Fibroblast of lung (primary cell): ENCODE results near the gene NPHS2. TPM values are rescaled to one million over a fixed set of nuclear protein-coding genes. Genes with fewer than 3 reads are reported as not detected.

Experiments used
- DNase-seq, 2 donors: peaks; one replicate each; pipeline versions ENCODE4 v3.0.0 to v3.0.0-alpha.2; 2010; ENCODE audit warnings: low read depth in 2 of 2
- H2AFZ ChIP-seq: 2 replicates; pipeline ENCODE4 v1.5.1; 2012; ENCODE audit warnings: low read length, control low read depth, inconsistent platforms
- H3K27ac ChIP-seq: 2 replicates; pipeline ENCODE4 v1.5.1; 2011; ENCODE audit warnings: low read length, control low read depth; ENCODE audit not compliant: insufficient read depth
- H3K27me3 ChIP-seq: 2 replicates; pipeline ENCODE4 v1.5.1; 2011; ENCODE audit warnings: mild to moderate bottlenecking, low read length; ENCODE audit not compliant: control insufficient read depth, insufficient read depth
- H3K36me3 ChIP-seq: 2 replicates; pipeline ENCODE4 v1.5.1; 2011; ENCODE audit warnings: low read length; ENCODE audit not compliant: control insufficient read depth, insufficient read depth
- H3K4me1 ChIP-seq: 2 replicates; pipeline ENCODE4 v1.5.1; 2011; ENCODE audit warnings: low read length; ENCODE audit not compliant: control insufficient read depth, insufficient read depth; ENCODE audit errors: extremely low read depth
- H3K4me2 ChIP-seq: 2 replicates; pipeline ENCODE4 v1.5.1; 2011; ENCODE audit warnings: low read length, control low read depth; ENCODE audit not compliant: insufficient read depth; ENCODE audit errors: extremely low read depth
- H3K4me3 ChIP-seq, 4 experiments: fragments of 200-600 bp in 1 of 4; sonication (generic) in 1 of 4; replicated peaks in 1 of 4; 2 replicates each; pipeline ENCODE4 v1.5.1; 2011 to 2016; ENCODE audit warnings: low read length in 4 of 4, low read depth in 3 of 4, mild to moderate bottlenecking in 3 of 4, control low read depth in 2 of 4, inconsistent platforms in 1 of 4, mixed read lengths in 1 of 4; ENCODE audit not compliant: insufficient read depth in 1 of 4; ENCODE audit errors: control extremely low read depth in 1 of 4
- H3K79me2 ChIP-seq: 2 replicates; pipeline ENCODE4 v1.5.1; 2012; ENCODE audit warnings: mild to moderate bottlenecking, low read length, inconsistent platforms; ENCODE audit not compliant: control insufficient read depth, insufficient read depth
- H3K9ac ChIP-seq: 2 replicates; pipeline ENCODE4 v1.5.1; 2011; ENCODE audit warnings: mild to moderate bottlenecking, low read length, control low read depth; ENCODE audit not compliant: insufficient read depth
- H3K9me3 ChIP-seq: 2 replicates; pipeline ENCODE4 v1.5.1; 2012; ENCODE audit warnings: low read depth, low read length; ENCODE audit not compliant: control insufficient read depth, insufficient read depth
- H4K20me1 ChIP-seq: 2 replicates; pipeline ENCODE4 v1.5.1; 2011; ENCODE audit warnings: low read length; ENCODE audit not compliant: control insufficient read depth, insufficient read depth; ENCODE audit errors: extremely low read depth
- EZH2 ChIP-seq: IDR thresholded peaks from 2 replicates; pipeline ENCODE4 v1.5.1; 2012; ENCODE audit warnings: low read length, control low read depth, mild to moderate bottlenecking; ENCODE audit errors: missing control alignments
- polyA plus RNA-seq, 2 donors: library from polyadenylated mRNA; depleted of rRNA in 1 of 2; stranded (reverse) in 1 of 2; unstranded in 1 of 2; fragments of >200 nt; gene quantifications; 2 replicates each; pipeline ENCODE4 v1.2.1, GENCODE V29; 2011 to 2012; ENCODE audit warnings: missing spikeins in 1 of 2
- total RNA-seq: library from RNA; depleted of rRNA; stranded (reverse); fragments of >200 nt; gene quantifications from 2 replicates; pipeline ENCODE4 v1.2.1, GENCODE V29; 2014
- TF ChIP-seq, protein P1 (sequence below), 2 donors: IDR thresholded peaks in 1 of 2; conservative IDR thresholded peaks in 1 of 2; 1 replicate in 1 of 2; 2 replicates in 1 of 2; pipeline ENCODE4 v1.5.1; 2011 to 2012; ENCODE audit warnings: low read length in 2 of 2, control low read depth in 1 of 2, inconsistent platforms in 1 of 2, low read depth in 1 of 2, mild to moderate bottlenecking in 1 of 2

The NPHS2 gene
- total and polyA plus RNA-seq, 2 donors (not counting 1 experiment from before 2014, with no cell fraction given) = not detected

DNA sequence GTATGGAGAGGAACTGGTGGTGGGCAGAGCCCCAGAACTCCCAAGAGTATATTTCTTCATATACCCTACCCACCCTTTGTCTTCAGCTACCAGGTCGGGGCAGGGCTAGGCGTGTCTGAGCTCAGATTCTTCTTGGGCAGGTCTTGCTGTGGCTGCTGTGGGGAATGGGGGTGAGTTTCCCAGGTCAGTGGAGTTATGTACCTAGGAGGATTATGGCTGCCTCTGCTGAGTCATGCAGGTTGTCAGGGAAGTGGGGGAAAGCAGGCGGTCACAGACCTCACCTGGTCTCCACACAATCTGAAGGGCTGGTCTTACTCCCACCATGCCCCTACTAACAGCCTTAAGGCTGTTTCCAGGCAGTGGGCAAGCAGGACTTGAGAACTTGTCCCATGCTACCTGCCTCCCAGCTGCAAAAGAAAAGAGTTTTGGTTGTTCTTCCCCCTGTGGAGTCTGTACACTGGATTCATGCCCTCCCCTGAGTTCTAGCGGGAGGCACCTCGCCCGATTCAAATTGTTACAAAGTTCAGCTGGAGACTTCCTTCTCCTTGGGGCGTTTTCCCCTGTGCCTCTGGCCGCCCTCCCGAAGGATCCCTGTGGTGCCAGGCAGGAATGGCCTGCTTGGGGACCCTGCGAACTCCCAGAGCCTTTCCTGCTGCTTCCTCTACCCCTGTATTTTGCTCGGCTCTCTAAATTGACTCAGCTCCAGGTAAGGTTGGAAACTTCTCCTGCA, 58.6 kb downstream of the NPHS2 start:
- no peak overlapping the region for H3K4me3 ChIP-seq
- no peak for DNase-seq
- H3K4me2 ChIP-seq = no peak overlapping the region
- H4K20me1 ChIP-seq = no peaks in the 10 kb centered on the region
- H3K9ac ChIP-seq = no peak overlapping the region
- H3K4me1 ChIP-seq = no peaks in the 10 kb centered on the region
- H3K36me3 ChIP-seq = no peaks in the 10 kb centered on the region
- no peaks in the 10 kb centered on the region for H3K27me3 ChIP-seq
- no peak for TF ChIP-seq EZH2
- TF ChIP-seq, protein P1, sequence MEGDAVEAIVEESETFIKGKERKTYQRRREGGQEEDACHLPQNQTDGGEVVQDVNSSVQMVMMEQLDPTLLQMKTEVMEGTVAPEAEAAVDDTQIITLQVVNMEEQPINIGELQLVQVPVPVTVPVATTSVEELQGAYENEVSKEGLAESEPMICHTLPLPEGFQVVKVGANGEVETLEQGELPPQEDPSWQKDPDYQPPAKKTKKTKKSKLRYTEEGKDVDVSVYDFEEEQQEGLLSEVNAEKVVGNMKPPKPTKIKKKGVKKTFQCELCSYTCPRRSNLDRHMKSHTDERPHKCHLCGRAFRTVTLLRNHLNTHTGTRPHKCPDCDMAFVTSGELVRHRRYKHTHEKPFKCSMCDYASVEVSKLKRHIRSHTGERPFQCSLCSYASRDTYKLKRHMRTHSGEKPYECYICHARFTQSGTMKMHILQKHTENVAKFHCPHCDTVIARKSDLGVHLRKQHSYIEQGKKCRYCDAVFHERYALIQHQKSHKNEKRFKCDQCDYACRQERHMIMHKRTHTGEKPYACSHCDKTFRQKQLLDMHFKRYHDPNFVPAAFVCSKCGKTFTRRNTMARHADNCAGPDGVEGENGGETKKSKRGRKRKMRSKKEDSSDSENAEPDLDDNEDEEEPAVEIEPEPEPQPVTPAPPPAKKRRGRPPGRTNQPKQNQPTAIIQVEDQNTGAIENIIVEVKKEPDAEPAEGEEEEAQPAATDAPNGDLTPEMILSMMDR (conservative IDR thresholded peaks at IDR 0.05 in 1 of 2, IDR thresholded peaks at IDR 0.05 in 1 of 2; ENCODE audit: low read depth in 1 of 2, low read length in 2 of 2) = no peak
- no peak overlapping the region for H3K27ac ChIP-seq
- no peaks in the 10 kb centered on the region for H3K79me2 ChIP-seq
- H3K9me3 ChIP-seq = no peaks in the 10 kb centered on the region
- H2AFZ ChIP-seq = no peak overlapping the region

DNA sequence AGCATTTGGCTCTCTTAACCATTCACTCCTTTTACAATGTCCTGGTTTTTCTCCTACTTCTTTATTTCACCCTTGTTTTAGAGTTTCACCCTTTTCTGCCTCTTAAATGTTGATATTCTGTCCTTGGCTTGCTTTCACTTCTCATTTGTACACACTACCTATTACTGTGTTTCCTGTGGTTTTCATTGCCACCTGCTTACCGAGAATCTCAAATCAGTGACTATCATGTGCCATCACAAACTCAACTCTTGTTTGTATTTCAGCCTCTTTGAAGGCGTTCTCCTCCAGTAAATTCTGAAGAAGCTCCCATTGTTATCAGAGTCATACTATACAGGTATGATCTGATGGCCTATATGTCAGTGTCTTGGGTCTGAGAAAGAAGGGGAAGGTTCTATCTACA, 65.7 kb downstream of the NPHS2 start:
- DNase-seq = no peak
- no peaks in the 10 kb centered on the region for H3K4me1 ChIP-seq
- H3K27ac ChIP-seq = no peak overlapping the region
- H4K20me1 ChIP-seq = no peaks in the 10 kb centered on the region
- H3K9ac ChIP-seq = no peak overlapping the region
- no peaks in the 10 kb centered on the region for H3K27me3 ChIP-seq
- no peaks in the 10 kb centered on the region for H3K36me3 ChIP-seq
- H3K9me3 ChIP-seq = no peaks in the 10 kb centered on the region
- H3K4me3 ChIP-seq = no peak overlapping the region
- H2AFZ ChIP-seq = no peak overlapping the region
- TF ChIP-seq, protein P1 (conservative IDR thresholded peaks at IDR 0.05 in 1 of 2, IDR thresholded peaks at IDR 0.05 in 1 of 2; ENCODE audit: low read depth in 1 of 2, low read length in 2 of 2) = no peak
- H3K4me2 ChIP-seq = no peak overlapping the region
- H3K79me2 ChIP-seq = no peaks in the 10 kb centered on the region

DNA sequence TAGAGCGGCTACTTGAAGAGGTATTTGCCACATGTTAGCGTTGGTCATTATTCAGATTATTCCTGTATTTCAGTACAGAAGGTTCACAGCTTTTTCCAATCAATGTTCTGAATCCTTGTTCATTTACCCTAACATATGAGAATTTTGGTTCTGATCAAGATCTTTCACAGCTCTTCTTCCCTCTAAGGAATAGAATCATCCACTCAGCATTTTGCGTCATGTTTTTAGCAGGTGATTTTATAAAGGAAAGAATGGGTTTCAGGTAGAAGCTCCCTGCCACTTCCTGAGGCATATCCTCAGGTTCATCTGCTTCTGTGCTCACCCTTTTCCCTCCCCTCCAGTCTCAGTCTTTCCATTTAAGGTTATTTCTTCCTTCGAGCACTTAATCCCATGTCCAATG, 66.4 kb downstream of the NPHS2 start:
- Histone ChIP-seq H3K79me2 (no peaks in the 10 kb centered on the region), H3K4me2 (no peak overlapping the region), H3K9me3 (no peaks in the 10 kb centered on the region), H4K20me1 (no peaks in the 10 kb centered on the region), H3K27ac (no peak overlapping the region), H3K4me3 (no peak overlapping the region), H3K36me3 (no peaks in the 10 kb centered on the region), H2AFZ (no peak overlapping the region), H3K4me1 (no peaks in the 10 kb centered on the region), H3K9ac (no peak overlapping the region), H3K27me3 (no peaks in the 10 kb centered on the region)
- no peak for TF ChIP-seq EZH2
- TF ChIP-seq, protein P1 (conservative IDR thresholded peaks at IDR 0.05 in 1 of 2, IDR thresholded peaks at IDR 0.05 in 1 of 2; ENCODE audit: low read depth in 1 of 2, low read length in 2 of 2) = no peak
- no peak for DNase-seq
